Measurements from ENCODE around the gene PCDHB11.
"Not testable (repeated sequence)": the region's sequence is repeated elsewhere in the genome, so short reads cannot be mapped to it uniquely, and the experiment has no call there.

PCDHB11 gene

GRCh38 chr5:141246971-141247370 is 47.5 kb downstream of the PCDHB11 start:
- not testable (repeated sequence) for DNase-seq

DNA sequence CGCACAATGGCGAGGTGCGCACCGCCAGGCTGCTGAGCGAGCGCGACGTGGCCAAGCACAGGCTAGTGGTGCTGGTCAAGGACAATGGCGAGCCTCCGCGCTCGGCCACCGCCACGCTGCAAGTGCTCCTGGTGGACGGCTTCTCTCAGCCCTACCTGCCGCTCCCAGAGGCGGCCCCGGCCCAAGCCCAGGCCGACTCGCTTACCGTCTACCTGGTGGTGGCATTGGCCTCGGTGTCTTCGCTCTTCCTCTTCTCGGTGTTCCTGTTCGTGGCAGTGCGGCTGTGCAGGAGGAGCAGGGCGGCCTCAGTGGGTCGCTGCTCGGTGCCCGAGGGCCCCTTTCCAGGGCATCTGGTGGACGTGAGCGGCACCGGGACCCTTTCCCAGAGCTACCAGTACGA is 48.0 kb downstream of the PCDHB11 start:
- DNase-seq: not testable (repeated sequence)

- no peak for DNase-seq
Measured at GRCh38 chr5:141250576-141250975, 51.1 kb downstream of the PCDHB11 start.

Data from activated gamma-delta T cell (primary cell).